ENCODE data around the gene RNF135. TPM values are rescaled to one million over a fixed set of nuclear protein-coding genes. Genes with fewer than 3 reads are reported as not detected.

Gene RNF135
- 21.5 and 23.6 TPM in 2 replicates for total RNA-seq

GRCh38 chr17:30970831-30971567 lies at the start of gene RNF135:
Gene RNF135, plus strand, starts transcription at chr17:30971039. Its CDS starts 35 bp downstream, at chr17:30971074.

GRCh38 chr17:30921544-30922196 lies 49.2 kb upstream of the RNF135 start, which contains the start of gene ADAP2:
Gene ADAP2, plus strand, starts transcription at chr17:30921945. Its CDS starts 70 bp downstream, at chr17:30922015.

Other genes starting within 250 kb of the RNF135 start
- 3.9 and 5.8 TPM in 2 replicates for gene CRLF3, start 146.3 kb upstream of the RNF135 start, total RNA-seq
- gene ATAD5, start 139.1 kb upstream of the RNF135 start, total RNA-seq, result 0.47 and 0.68 TPM in 2 replicates
- 10.4 and 12.3 TPM in 2 replicates for gene TEFM, start 64.8 kb upstream of the RNF135 start, total RNA-seq
- gene ADAP2, start 49.1 kb upstream of the RNF135 start, total RNA-seq, result not detected in 2 replicates
- 18.0 and 23.9 TPM in 2 replicates for gene NF1, start 123.9 kb downstream of the RNF135 start, total RNA-seq

Data from pericardium fibroblast (primary cell).